ENCODE measurements around the gene CELF2.

- TF ChIP-seq, protein P1, sequence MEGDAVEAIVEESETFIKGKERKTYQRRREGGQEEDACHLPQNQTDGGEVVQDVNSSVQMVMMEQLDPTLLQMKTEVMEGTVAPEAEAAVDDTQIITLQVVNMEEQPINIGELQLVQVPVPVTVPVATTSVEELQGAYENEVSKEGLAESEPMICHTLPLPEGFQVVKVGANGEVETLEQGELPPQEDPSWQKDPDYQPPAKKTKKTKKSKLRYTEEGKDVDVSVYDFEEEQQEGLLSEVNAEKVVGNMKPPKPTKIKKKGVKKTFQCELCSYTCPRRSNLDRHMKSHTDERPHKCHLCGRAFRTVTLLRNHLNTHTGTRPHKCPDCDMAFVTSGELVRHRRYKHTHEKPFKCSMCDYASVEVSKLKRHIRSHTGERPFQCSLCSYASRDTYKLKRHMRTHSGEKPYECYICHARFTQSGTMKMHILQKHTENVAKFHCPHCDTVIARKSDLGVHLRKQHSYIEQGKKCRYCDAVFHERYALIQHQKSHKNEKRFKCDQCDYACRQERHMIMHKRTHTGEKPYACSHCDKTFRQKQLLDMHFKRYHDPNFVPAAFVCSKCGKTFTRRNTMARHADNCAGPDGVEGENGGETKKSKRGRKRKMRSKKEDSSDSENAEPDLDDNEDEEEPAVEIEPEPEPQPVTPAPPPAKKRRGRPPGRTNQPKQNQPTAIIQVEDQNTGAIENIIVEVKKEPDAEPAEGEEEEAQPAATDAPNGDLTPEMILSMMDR (IDR thresholded peaks at IDR 0.05), result no peak
- TF ChIP-seq EZH2phosphoT487 (IDR thresholded peaks at IDR 0.05) (no peak), EZH2 (IDR thresholded peaks at IDR 0.05) (no peak)
Measured at GRCh38 chr10:11223081-11223480, 205.4 kb downstream of the CELF2 start.
